Stomach (tissue), 9 donors: Measurements from ENCODE around the gene ABCA13. TPM values are rescaled to one million over a fixed set of nuclear protein-coding genes. Genes with fewer than 3 reads are reported as not detected.

ENCODE experiments used
- DNase-seq, 2 donors: peaks; one replicate each; pipeline versions ENCODE4 v3.0.0 to v3.0.0-alpha.2; 2013 to 2019
- H3K27ac ChIP-seq, 5 donors: fragments of 200-600 bp in 4 of 5; sonication (generic) in 4 of 5; one replicate each; pipeline ENCODE4 v1.5.1; 2013 to 2019; ENCODE audit warnings: mild to moderate bottlenecking in 1 of 5, moderate library complexity in 1 of 5
- H3K27me3 ChIP-seq, 3 donors: fragments of 200-600 bp; sonication (generic); one replicate each; pipeline ENCODE4 v1.5.1; 2017 to 2019; ENCODE audit warnings: mixed run types in 1 of 3
- H3K36me3 ChIP-seq, 4 donors: fragments of 200-600 bp; sonication (generic); 1 replicate in 3 of 4; 2 replicates in 1 of 4; pipeline ENCODE4 v1.5.1; 2016 to 2019
- H3K4me1 ChIP-seq, 4 donors: fragments of 200-600 bp; sonication (generic); one replicate each; pipeline ENCODE4 v1.5.1; 2016 to 2019
- H3K4me3 ChIP-seq, 4 donors: fragments of 200-600 bp; sonication (generic) in 3 of 4; one replicate each; pipeline ENCODE4 v1.5.1; 2016 to 2019; ENCODE audit warnings: mild to moderate bottlenecking in 1 of 4
- H3K9me3 ChIP-seq, 4 donors: fragments of 200-600 bp; sonication (generic); one replicate each; pipeline ENCODE4 v1.5.1; 2016 to 2019
- CTCF ChIP-seq, 7 experiments: fragments of 450-650 bp in 4 of 7; fragments of 200-600 bp in 3 of 7; sonication (generic) in 3 of 7; IDR thresholded peaks; one replicate each; pipeline ENCODE4 v1.5.1; 2016 to 2019; ENCODE audit warnings: antibody characterized with exemption in 7 of 7, control low read depth in 2 of 7, mild to moderate bottlenecking in 1 of 7
- EP300 ChIP-seq: sonication (generic); formaldehyde crosslinking; IDR thresholded peaks from one replicate; pipeline ENCODE4 v1.6.1; 2017; ENCODE audit warnings: antibody characterized with exemption
- POLR2A ChIP-seq, 4 donors: fragments of 450-650 bp; IDR thresholded peaks; one replicate each; pipeline ENCODE4 v1.6.1; 2016; ENCODE audit warnings: antibody characterized with exemption in 4 of 4, control low read depth in 2 of 4, mild to moderate bottlenecking in 1 of 4, moderate library complexity in 1 of 4
- POLR2AphosphoS5 ChIP-seq, 3 donors: sonication (generic); formaldehyde crosslinking; IDR thresholded peaks; one replicate each; pipeline ENCODE4 v1.6.1; 2016; ENCODE audit warnings: antibody characterized with exemption in 3 of 3
- WGBS, 5 donors: extraction: QIAGEN DNeasy Blood & Tissue Kit in 3 of 5; methylation state at CpG; one replicate each; pipeline versions ENCODE4 v1.1.5 to v1.1.7; 2013 to 2018; 5-methylcytosine and 5-hydroxymethylcytosine counted together
- intact Hi-C: fragments of 100-400 bp; cut with DNase I; formaldehyde crosslinking; loops from one replicate; pipeline ENCODE4 v1.15.1; 2023; ENCODE audit warnings: low total_unique reads
- polyA plus RNA-seq, 3 donors: library from polyadenylated mRNA; stranded (reverse); fragments of 200-250 nt; gene quantifications; one replicate each; pipeline ENCODE4 v1.2.3, GENCODE V29; 2013
- total RNA-seq, 5 donors: library from RNA; depleted of rRNA; stranded (reverse); fragments of >200 nt; gene quantifications; one replicate each; pipeline versions ENCODE4 v1.1.0 to v1.2.3, GENCODE V29; 2014 to 2016
- donor health status: healthy with polysubstance abuse.
- donor health status: Bipolar disorder and iron deficiency.
- donor health status: healthy.

ABCA13 gene
- total and polyA plus RNA-seq, 8 donors = under 0.01 to 0.92 (median 0.50) TPM; not detected in 5

DNA sequence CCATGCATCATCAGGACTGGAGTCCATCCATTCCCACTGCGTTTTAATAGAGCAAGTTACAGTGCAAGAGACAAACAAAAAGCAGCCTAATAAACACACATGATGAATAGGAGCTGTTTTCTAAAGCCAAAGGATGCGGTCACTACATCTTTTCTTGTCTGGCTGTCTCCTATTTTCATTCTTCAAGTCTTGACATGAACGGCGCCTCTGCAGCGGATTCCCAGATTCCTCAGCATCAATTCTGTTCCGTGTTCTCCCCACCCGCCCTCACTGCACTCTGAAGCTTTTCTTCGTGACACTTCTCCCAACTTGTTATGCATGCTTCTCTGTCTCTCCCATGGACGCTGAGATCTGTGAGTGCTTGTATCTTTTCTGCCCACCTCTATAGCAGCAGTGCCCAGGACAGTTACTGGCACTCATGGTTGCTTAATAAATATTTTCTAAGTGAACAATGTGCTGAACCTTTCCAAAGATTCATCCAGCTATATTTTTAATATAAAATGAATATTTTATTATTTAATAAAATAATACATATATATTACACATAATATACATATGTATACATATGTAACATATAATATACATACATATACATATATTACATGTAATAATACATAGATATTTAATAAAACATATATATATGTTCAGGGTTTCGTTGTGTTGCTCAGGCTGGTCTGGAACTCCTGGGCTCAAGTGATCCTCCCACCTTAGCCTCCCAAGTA lies 242.9 kb downstream of the ABCA13 start:
- DNase-seq = no peak
- intact Hi-C loops = no loop called here
- WGBS, 5 donors = 73 to 84% (median 82%) methylated on average over 10 of the region's 10 CpGs

DNA sequence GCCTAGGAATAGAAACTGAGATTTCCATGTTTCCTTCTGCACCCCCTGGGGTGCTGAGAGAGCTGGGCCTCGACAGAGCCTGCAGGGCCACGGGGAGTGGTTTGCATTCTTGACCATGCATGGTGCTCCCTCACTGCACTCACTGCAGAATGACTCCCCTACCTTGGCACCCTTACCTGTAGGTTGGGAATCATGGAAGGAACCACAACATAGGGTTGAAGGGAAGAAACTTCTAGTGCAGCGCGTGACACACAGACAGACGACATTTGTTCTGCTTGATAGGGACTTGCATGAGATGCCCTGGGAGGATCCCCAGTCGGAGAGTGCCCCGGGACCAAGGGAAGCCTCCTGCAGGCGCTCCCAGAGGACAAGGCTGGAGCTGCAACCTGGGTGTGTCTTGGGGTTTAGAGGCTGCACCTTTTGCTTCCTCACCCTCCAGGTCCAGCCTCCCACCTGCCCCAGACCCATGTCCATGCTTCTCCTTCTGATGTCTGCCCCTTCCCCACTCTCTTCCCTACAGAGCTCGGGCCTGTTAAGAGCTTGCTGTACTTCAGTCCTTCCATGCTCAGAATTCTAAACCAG lies 245.2 kb downstream of the ABCA13 start:
- TF ChIP-seq POLR2A (IDR thresholded peaks at IDR 0.05) (no peak), POLR2AphosphoS5 (IDR thresholded peaks at IDR 0.05) (no peak), CTCF (IDR thresholded peaks at IDR 0.05) (no peak), EP300 (no peak)
- Histone ChIP-seq H3K27ac (no peak overlapping the region), H3K4me3 (no peak overlapping the region), H3K9me3 (no peaks in the 10 kb centered on the region), H3K27me3 (no peaks in the 10 kb centered on the region), H3K36me3 (no peaks in the 10 kb centered on the region), H3K4me1 (no peaks in the 10 kb centered on the region)
- WGBS, 5 donors = 80 to 90% (median 86%) methylated on average over 7 to 9 of the region's 9 CpGs
- DNase-seq = no peak
- intact Hi-C loops = no loop called here

More for the DNA sequence above, 242.9 kb downstream of the ABCA13 start:
- TF ChIP-seq CTCF (IDR thresholded peaks at IDR 0.05) (no peak), POLR2AphosphoS5 (IDR thresholded peaks at IDR 0.05) (no peak), EP300 (no peak), POLR2A (IDR thresholded peaks at IDR 0.05) (no peak)
- no peaks in the 10 kb centered on the region for H3K27me3 ChIP-seq
- H3K36me3 ChIP-seq = no peaks in the 10 kb centered on the region
- H3K9me3 ChIP-seq = no peaks in the 10 kb centered on the region
- H3K27ac ChIP-seq = no peak overlapping the region
- no peak overlapping the region for H3K4me3 ChIP-seq
- no peaks in the 10 kb centered on the region for H3K4me1 ChIP-seq

GRCh38 chr7:48419401-48419800 lies 248.1 kb downstream of the ABCA13 start:
- Histone ChIP-seq H3K9me3 (no peaks in the 10 kb centered on the region), H3K4me3 (no peak overlapping the region), H3K27ac (no peak overlapping the region), H3K4me1 (no peaks in the 10 kb centered on the region), H3K36me3 (no peaks in the 10 kb centered on the region), H3K27me3 (no peaks in the 10 kb centered on the region)
- 30 to 87% (median 43%) methylated on average over 2 of the region's 2 CpGs for WGBS, 5 donors
- no peak for TF ChIP-seq POLR2A (IDR thresholded peaks at IDR 0.05)
- TF ChIP-seq POLR2AphosphoS5 (IDR thresholded peaks at IDR 0.05) = no peak
- TF ChIP-seq CTCF (IDR thresholded peaks at IDR 0.05) = no peak
- TF ChIP-seq EP300 = no peak
- no peak for DNase-seq
- intact Hi-C loops = no loop called here

DNA sequence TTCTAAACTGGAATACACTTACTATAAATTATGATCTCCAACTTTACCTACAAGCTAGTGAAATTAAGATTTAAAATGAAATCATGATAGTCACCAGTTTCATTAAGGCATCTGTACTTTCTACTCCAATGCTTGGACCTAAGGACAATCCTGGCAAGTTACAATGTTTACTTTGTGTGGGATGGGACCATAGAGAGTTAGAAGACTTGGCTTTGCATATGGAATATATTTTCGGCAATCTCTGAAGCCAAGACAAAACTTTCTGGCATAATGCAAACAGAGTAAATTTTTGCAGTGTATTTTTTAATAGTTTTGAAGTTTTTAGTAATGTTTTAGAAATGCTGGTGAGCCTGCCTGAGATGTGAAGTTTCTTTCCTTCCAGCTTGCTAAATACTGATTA lies 248.9 kb downstream of the ABCA13 start:
- TF ChIP-seq EP300 = no peak
- TF ChIP-seq POLR2A (IDR thresholded peaks at IDR 0.05) = no peak
- TF ChIP-seq POLR2AphosphoS5 (IDR thresholded peaks at IDR 0.05) = no peak
- TF ChIP-seq CTCF (IDR thresholded peaks at IDR 0.05) = no peak
- no peak overlapping the region for H3K4me3 ChIP-seq
- no peaks in the 10 kb centered on the region for H3K27me3 ChIP-seq
- no peaks in the 10 kb centered on the region for H3K9me3 ChIP-seq
- no peak overlapping the region for H3K27ac ChIP-seq
- peak in 1 of 2 donors; percentile 37 for DNase-seq
- H3K36me3 ChIP-seq = no peaks in the 10 kb centered on the region
- WGBS, 5 donors = 61 to 80% (median 63%) methylated on average over 1 of the region's 1 CpG
- no peaks in the 10 kb centered on the region for H3K4me1 ChIP-seq
- intact Hi-C loops = no loop called here
